GM19463 (cell line): ENCODE data around the gene FBP1.
"Not testable (repeated sequence)": the region's sequence is repeated elsewhere in the genome, so short reads cannot be mapped to it uniquely, and the experiment has no call there.

Experiments used
- ATAC-seq: cut with Tn5 transposase; IDR thresholded peaks from one replicate; pipeline ENCODE4 v1.9.1; 2021; ENCODE audit warnings: mild to moderate bottlenecking, moderate library complexity; ENCODE audit not compliant: unreplicated experiment

The FBP1 gene

DNA sequence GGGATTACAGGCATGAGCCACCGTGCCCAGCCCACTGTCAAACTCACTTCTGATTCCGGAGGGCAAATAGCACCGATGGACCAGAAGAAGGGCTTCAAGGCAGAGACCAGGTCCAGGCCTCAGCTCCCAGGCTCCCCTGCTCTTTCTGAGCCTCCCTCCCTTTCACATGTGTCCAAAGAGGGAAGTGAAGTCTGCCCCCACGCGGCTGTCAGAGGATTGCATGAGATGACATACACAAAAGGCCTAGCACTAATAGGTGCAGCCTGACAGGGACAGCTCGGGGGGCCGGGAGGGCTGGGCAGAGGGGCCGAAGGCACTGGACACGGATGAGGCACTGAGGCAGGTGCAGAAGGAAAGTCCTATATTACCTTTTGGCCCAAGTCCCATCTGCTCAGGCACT, 16.1 kb downstream of the FBP1 start:
- no peak for ATAC-seq

DNA sequence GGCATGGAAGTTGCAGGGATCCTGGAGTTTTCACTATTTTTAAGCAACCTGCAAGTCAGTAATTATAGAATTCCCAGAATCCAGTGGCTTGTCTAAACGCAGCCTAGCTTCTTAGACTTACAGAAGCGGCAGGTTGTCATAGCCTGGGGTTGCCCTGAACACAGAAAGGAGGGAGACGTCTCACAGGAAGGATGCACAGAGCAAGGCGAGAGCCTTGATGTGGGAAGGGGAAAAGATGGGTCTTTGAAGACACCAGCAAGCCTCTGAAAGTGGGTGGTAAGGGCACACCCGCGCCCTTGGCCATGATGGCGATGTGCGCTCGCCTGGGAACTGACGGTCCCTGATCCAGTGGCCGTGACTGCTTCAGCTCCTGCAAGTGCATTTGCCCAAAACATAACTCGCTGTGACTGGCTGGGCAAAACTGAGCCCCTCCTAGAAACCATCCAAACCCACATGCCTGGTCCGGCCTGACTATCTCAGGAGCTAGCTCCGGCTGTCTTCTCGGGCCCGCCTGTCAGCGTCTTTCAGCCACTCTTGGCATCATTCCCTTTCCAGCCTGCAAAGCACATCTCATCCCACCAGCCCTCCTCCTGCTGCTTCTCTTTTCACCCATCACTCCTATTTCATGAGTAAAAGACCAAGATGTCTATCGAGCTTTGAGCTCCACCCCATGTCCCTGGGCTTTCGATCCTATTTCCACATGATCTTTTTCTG, 17.1 kb downstream of the FBP1 start:
- no peak for ATAC-seq

DNA sequence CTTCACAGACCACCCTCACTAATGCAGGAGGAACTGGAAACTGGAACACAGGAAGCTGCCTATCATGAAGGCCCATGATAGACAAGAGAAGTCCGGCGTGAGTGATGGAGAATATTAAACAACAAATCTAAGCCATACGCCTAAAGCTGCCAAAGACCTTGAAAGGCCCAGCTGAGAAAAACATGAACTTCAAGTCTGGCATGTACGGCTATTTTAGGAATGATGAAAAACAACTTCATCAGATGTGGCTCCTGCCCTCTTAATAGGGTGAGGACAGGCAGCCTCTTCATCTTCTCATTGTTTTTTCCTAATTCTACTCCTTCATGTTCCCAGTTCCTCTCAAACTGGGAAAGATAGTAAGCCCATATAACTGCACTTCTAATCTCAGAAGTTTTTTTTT, 20.3 kb downstream of the FBP1 start:
- no peak for ATAC-seq

DNA sequence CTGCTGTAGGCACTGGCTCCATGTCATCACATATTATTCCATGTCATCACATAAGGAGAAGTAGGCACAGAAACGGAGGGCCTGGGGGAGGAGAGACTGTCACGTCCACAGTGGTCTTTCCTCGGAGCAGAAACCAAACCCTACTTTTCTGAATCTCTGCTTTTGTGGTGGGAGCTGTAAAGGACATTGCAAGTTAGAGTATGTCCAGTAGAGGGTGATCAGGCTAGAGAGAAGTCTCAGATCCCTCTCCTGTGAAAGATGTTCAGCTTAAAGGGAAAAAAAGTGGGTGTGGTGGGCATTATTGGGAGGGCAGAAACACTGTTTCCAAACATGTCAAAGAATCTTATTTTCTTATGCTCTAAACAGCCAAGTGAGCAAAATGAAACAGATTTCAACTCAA, 26.3 kb downstream of the FBP1 start:
- ATAC-seq: no peak

DNA sequence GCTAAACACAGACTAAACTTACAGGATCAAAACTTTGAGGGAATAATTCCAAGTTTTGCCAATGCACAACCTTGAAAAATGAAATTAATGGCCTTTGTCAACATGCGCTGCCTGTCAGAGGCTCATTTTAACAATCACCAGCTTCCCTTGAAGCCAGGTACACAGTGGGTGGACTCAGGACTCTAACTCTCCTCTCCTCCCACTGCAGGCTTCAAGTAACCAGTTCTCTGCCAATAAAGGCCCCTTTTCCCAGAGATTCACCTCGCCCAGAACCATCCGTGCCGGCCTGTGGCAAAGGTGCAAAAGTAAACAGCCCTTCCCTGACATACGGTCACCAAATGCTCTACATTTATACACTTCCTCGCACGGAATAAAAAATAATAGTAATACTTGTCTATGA, 27.2 kb downstream of the FBP1 start:
- ATAC-seq: no peak

DNA sequence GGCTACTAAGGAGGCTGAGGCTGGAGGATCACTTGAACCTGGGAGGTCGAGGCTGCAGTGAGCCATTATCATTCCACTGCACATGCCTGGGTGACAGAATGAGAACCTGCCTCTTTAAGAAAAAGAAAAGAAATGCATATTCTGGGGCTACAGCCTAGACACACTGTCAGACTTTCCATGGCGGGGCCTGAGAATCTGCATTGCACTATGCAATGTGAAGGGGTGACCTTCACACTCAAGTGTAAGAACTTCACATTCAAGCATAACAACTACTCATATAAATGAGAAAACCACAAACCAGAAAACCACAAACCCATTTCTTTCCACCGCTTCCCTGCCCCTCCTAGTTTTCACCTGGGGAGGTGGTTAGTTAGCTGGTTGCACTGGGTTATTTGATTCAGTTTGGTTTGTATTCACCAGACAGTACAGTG, 27.7 kb downstream of the FBP1 start:
- ATAC-seq: no peak

DNA sequence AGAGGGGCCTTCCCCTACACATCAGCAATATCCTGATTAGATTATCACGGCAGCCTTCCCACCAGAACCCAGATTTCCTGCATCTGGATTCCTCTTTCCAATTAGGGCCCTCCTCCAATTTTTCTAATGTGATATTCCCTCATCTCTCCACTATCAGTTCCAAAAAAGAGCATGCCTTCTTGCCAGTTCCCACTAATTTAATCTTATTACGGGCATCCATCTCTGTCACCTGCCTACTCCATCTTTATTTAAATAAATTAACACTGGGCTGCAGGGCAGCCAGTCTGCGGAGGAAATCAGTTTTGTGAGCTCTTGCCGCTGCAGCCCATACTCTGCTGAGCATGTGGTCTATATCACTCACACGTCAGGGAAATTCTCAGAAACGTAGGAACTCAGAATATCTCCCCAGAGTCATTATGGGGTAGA, 29.1 kb downstream of the FBP1 start:
- no peak for ATAC-seq

DNA sequence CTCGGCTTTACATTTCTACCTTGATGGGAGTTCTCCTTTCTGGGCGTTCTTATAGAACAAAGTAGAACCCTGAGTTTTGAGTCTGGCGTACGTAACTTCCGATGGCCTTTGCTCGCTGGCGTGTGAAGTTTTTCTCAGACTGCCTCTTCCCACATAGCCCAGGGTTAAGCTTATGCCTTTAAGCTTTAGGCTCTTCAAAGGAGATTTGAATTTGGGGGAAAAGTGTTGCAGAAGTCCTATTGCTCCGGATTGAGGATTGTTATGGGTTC, 32.0 kb downstream of the FBP1 start:
- ATAC-seq: no peak

DNA sequence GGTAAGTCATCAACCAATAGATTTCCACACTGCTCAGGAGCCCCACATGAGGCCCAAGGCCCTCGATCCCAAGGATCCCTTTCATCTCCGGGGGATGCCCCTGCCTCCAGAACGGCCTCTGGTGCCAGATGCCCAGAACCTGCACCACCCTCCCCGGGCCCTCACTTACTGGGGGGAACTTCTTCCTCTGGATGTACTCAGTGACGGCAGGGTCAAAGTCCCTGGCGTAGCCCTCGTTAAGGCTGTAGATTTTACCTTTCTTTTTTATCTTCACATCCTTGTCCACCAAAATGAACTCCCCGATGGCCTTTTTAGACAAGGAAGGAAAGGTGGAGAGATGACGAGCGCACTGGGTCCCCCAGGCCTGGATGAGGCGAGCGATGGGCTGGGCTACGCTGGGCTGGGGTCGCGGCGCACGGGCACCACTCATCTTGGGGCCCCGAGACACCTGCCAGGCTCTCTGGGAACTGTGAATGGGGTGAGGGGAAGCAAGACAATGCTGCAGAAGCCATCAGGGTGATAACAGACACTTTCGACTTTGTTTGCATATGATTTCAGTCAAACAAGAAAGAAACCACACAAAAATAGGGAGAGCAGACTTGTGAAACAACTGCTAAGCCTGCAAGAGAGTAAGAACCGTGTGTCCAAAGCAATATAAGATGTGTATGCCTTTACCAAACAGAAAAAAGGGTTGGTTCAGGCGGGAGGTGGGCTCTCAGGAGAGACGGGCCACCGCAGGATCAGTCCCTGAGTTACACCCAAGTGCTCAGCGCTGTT, 32.5 kb downstream of the FBP1 start:
- no peak for ATAC-seq

DNA sequence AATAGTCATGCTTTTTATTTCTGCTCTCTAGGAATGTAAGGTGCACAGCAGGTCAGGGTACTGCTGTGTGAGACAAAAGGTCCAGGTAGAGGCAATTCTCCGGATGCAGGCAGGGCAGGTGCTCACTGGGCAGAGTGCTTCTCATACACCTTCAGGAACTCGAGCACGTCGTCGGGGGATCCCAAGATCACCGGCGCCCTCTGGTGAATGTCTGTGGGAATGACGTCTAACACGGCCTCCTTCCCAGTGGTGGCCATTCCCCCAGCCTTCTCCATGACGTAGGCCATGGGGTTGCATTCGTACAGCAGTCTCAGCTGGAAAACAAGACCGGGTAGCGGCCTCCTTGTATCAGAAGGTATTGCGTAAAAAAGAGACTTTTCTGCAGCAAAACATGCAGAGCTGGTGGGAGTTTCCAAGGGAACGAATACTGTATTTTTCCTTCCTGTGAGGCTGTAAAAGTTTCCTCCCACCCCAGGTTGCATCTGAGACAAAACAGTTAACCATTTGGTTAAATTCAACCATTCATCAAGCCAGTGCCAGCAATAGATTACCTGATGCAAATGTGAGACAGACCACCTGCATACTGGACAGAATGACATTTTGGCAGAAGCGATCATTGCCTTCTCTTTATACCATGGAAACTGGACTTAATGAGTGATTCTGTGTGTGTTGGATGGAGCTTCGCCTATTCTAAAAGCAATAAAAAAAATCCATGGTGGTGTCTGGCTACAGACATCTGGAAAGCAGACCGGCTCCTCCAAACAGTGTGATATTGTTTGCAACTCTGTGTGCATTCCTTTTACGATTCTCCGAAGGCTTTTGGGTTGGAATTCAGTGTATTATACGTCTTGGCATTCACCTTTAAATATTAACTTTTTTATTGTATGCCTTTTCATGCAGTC, 35.8 kb downstream of the FBP1 start:
- ATAC-seq: no peak

DNA sequence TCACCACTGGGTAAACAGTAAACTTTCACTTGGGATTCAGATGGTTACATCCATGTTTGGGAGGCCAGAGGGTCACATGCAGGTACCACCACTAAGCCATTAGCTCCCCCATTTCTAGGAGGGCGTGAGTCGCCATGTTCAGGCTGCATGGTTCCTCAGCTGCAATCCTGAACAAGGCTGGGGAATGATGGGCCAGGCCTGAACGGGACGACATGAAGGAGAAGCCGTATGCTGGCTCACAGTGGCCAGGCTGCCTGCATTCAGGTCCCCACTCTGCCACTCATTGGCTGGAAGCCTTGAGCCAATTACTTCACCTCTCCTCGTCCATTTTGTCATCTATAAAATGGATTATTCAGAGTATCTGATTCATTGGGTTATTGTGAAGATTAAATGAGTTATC, 36.7 kb downstream of the FBP1 start:
- ATAC-seq: no peak

DNA sequence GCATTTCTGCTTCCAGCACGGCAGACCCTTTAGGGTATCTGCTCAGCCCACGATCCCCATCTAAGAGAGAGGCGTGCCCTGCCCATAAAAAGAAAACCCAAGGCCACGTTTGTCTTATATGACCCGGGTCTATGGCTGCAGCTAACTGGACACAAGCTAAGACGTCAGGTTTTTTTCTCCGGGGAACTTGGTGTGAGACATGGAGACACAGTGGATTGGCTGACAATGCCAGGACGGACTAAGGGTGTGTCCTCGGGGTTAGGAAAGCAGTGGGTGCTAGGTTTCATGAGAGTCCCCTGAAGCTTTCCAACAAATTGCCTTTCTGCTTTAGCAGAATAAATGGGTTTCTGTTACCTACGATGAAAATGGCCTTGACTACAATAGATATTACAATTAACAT, 38.6 kb downstream of the FBP1 start:
- no peak for ATAC-seq

DNA sequence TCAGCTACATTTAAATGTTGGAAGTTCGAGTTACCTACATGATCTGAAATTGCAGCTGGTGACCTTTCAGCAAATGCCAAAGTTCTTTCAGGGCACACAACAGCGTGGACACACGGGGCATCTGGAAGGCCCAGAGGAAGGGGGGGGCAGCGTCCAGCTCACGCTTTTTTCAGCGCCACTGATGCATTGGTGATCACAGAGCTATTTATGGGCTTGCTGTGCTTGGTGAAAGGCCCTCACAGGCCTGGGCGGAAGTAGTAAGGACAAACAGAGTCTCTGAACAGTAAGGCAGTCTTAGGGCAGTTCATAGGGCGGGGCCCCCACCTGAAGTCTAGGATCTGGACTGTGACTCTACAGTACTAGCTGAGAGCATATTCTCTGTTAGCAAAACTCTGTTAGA, 39.1 kb downstream of the FBP1 start:
- ATAC-seq: no peak

DNA sequence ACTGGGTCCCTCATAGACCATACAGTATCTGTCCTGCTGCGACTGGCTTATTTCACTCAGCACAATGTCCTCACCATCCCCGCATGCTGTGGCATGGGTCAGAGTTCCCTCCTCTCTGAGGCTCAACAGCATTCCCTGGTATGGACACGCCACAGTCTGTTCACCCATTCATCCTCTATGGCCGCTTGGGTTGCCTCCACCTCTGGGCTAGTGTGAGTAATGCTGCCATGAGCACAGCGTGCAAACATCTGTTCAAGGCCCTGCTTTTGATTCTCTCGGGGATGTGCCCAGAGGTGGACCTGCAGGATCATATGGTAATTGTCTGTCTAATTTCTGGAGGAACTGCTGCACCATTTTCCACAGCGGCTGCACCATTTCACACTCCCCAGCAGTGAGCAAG, 40.2 kb downstream of the FBP1 start:
- ATAC-seq: no peak

DNA sequence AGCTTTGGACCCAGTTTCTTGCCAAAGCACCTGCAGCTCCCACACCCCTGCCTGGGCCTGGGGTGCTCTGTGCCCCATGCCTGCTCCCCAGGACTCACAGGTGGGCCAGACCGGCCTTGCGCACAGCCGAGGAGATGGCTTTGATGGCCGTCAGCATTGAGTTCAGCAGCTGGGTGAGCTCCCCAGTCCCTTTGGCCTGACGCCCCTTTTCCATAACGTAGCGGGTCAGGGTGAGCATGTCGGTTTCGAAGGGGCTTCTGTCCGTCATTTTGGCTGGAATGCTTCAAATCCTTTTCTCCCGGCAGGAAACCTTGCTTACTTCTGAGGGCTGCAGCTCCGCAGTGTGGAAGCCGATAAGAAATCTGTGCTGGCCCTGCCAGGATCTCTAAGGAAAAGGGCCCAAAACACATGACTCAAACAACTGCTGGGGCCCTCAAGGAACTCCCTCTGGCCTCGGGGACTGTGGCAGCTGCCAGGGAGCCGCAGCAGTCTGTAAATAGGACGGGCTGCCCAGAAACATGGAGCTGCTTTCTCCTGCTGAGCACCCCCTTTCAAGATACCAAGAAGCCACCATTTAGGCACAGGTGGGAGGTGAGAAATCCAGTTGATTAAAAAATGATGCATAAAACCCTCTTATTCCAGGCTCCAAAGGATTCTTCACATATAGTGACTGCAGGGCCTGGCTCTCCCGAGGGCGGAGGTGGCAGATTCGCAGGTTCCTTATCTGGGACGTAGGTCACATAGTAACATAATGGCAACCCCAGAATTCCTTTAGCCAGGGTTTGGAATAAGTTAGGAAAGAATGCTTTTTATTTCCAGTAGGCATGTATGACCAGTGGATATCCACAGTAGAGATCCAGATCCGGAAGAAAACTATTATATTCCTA, 45.6 kb downstream of the FBP1 start, which contains the start of gene FBP2:
FBP2 (minus strand) TSS at position 366 of the 887 bp plus-strand sequence; CDS start at position 268, 98 bp downstream.
- no peak for ATAC-seq

DNA sequence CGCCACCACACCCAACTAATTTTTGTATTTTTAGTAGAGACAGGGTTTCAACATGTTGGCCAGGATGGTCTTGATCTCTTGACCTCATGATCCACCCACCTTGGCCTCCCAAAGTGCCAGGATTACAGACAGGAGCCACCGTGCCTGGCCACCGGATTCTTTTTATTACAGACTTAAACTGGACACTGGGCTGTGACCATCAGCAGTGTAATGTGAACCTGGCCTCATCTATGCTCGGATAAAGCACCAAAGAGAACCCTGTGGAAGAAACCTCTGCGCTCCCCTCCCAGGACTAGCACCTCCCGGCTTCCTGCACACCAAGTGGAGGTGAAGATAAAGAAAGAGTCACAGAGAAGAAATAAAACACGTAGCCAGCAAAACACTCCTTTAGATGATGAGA, 46.6 kb downstream of the FBP1 start:
- not testable (repeated sequence) for ATAC-seq

DNA sequence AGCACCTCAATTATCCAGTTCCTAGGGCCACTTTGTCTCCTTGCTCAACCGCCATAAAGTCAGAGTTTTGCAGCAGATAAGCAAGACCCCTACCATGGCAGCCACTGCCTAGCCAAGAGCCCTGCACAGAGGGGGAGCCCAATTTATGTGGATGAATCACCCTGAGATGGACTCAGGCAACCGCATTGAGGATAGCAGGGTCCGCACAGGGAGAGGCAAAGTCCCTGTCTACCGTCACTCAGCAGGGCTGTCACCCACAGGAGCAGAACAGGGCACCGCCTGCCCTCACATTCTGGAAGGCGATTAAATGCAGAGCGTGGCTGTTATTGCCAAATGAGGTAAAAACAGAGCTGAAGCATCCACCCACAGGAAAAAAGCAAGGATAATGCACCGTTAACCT, 47.4 kb downstream of the FBP1 start:
- no peak for ATAC-seq

DNA sequence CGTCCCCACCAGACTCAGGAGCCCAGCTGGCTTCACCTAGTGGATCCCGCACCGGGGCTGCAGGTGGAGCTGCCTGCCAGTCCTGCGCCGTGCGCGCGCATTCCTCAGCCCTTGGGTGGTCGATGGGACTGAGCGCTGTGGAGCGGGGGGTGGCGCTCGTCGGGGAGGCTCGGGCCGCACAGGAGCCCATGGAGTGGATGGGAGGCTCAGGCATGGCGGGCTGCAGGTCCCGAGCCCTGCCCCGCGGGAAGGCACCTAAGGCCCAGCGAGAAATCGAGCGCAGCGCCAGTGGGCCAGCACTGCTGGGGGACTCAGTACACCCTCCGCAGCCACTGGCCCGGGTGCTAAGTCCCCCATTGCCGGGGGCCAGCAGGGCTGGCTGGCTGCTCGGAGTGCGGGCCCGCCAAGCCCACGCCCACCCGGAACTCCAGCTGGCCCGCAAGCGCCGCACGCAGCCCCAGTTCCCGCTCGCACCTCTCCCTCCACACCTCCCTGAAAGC, 48.2 kb downstream of the FBP1 start:
- ATAC-seq: not testable (repeated sequence)

DNA sequence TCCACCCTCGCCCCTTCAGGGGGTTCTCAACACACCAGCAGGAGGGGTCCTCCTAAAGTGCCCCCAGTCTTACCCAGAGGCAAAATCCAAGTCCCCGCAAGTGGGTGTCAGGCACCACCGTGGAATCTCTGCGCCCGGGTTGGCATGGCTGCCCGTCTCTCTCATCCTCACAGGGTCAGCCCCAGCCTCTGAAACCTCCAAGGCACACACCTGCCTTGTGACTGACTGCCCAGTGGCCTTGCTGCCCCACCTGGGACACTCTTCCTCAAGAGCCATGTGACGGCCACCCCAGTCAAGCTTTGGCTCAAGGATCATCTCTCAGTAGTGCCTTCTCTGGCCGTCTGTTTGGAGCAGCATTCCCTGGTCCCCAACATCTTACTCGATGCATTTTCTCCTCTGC, 50.6 kb downstream of the FBP1 start:
- no peak for ATAC-seq

DNA sequence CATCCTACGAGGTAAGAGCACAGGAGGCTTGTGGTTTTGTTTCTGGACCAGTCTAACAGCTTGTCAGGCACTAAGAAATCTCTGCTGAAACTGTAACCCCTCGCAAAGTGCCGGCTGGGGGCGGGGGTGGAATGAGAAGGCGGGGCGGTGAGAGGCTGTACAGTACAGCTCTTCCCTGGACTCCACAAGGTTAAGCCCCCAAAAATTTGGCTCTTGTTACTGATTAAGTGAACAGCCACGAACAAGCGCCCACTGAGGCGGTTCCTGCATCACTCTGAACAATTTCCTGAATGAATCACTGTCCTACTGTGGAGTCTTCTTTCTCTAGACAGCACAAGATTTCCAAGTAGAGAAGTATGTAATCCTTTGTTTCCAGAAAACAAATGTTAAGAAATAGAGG, 52.5 kb downstream of the FBP1 start:
- ATAC-seq: no peak
